ENCODE results near the gene MAN2A1.

Gene MAN2A1

GRCh38 chr5:109876030-109876725 lies 186.5 kb downstream of the MAN2A1 start:
- H3K9me3 ChIP-seq (ENCODE audit: severe bottlenecking): no peaks in the 10 kb centered on the region
- peaks cover 13% of the 10 kb centered on the region for H3K4me1 ChIP-seq (ENCODE audit: insufficient read depth, poor library complexity, severe bottlenecking)
- H3K27me3 ChIP-seq (ENCODE audit: insufficient read depth, poor library complexity, severe bottlenecking): no peaks in the 10 kb centered on the region
- no peak overlapping the region for H3K27ac ChIP-seq (ENCODE audit: poor library complexity, severe bottlenecking)
- no peak for TF ChIP-seq CTCF (IDR thresholded peaks at IDR 0.05; ENCODE audit: poor library complexity, severe bottlenecking)
- DNase-seq (ENCODE audit: low spot score): no peak
- no peak for ATAC-seq (ENCODE audit: low read depth)
- no peak overlapping the region for H3K4me3 ChIP-seq (ENCODE audit: severe bottlenecking)
- H3K36me3 ChIP-seq (ENCODE audit: low read depth): no peaks in the 10 kb centered on the region

GRCh38 chr5:109876941-109877669 lies 187.4 kb downstream of the MAN2A1 start:
- DNase-seq (ENCODE audit: low spot score): no peak
- Histone ChIP-seq H3K4me3 (ENCODE audit: severe bottlenecking) (no peak overlapping the region), H3K27ac (ENCODE audit: poor library complexity, severe bottlenecking) (peak overlapping the region; percentile 32), H3K36me3 (ENCODE audit: low read depth) (no peaks in the 10 kb centered on the region), H3K9me3 (ENCODE audit: severe bottlenecking) (no peaks in the 10 kb centered on the region), H3K27me3 (ENCODE audit: insufficient read depth, poor library complexity, severe bottlenecking) (no peaks in the 10 kb centered on the region), H3K4me1 (ENCODE audit: insufficient read depth, poor library complexity, severe bottlenecking) (peaks cover 13% of the 10 kb centered on the region)
- ATAC-seq (ENCODE audit: low read depth): peak; percentile 81
- no peak for TF ChIP-seq CTCF (IDR thresholded peaks at IDR 0.05; ENCODE audit: poor library complexity, severe bottlenecking)

GRCh38 chr5:109877670-109878045 lies 187.9 kb downstream of the MAN2A1 start:
- no peak overlapping the region for H3K4me3 ChIP-seq (ENCODE audit: severe bottlenecking)
- H3K36me3 ChIP-seq (ENCODE audit: low read depth): no peaks in the 10 kb centered on the region
- H3K4me1 ChIP-seq (ENCODE audit: insufficient read depth, poor library complexity, severe bottlenecking): peaks cover 13% of the 10 kb centered on the region
- no peaks in the 10 kb centered on the region for H3K27me3 ChIP-seq (ENCODE audit: insufficient read depth, poor library complexity, severe bottlenecking)
- TF ChIP-seq CTCF (IDR thresholded peaks at IDR 0.05; ENCODE audit: poor library complexity, severe bottlenecking): no peak
- ATAC-seq (ENCODE audit: low read depth) (peak; percentile 86), DNase-seq (ENCODE audit: low spot score) (no peak)
- peak overlapping the region; percentile 32 for H3K27ac ChIP-seq (ENCODE audit: poor library complexity, severe bottlenecking)
- no peaks in the 10 kb centered on the region for H3K9me3 ChIP-seq (ENCODE audit: severe bottlenecking)

- Histone ChIP-seq H3K9me3 (ENCODE audit: severe bottlenecking) (no peaks in the 10 kb centered on the region), H3K4me3 (ENCODE audit: severe bottlenecking) (no peak overlapping the region), H3K27ac (ENCODE audit: poor library complexity, severe bottlenecking) (no peak overlapping the region), H3K36me3 (ENCODE audit: low read depth) (no peaks in the 10 kb centered on the region), H3K4me1 (ENCODE audit: insufficient read depth, poor library complexity, severe bottlenecking) (peaks cover 13% of the 10 kb centered on the region), H3K27me3 (ENCODE audit: insufficient read depth, poor library complexity, severe bottlenecking) (no peaks in the 10 kb centered on the region)
- TF ChIP-seq CTCF (IDR thresholded peaks at IDR 0.05; ENCODE audit: poor library complexity, severe bottlenecking): no peak
- DNase-seq (ENCODE audit: low spot score) (no peak), ATAC-seq (ENCODE audit: low read depth) (no peak)
Measured at GRCh38 chr5:109878887-109879286, 189.2 kb downstream of the MAN2A1 start.

Measured in RWPE2 (cell line).